Gastrocnemius medialis (tissue), 4 donors: ENCODE results near the gene PTGIS. TPM values are rescaled to one million over a fixed set of nuclear protein-coding genes. Genes with fewer than 3 reads are reported as not detected.
A peak's percentile ranks its signal among the peaks of the same experiment; 100 is the strongest.

ENCODE experiments used
- ATAC-seq, 2 donors: fragments of 150-250 bp; one replicate each; pipeline ENCODE4 v1.9.1; 2016
- DNase-seq, 2 donors: peaks; one replicate each; pipeline ENCODE4 v3.0.0-alpha.2; 2019
- H3K27ac ChIP-seq, 4 donors: fragments of 200-600 bp; sonication (generic); 1 replicate in 1 of 4; 2 replicates in 3 of 4; pipeline ENCODE4 v1.5.1; 2016 to 2018; ENCODE audit warnings: mild to moderate bottlenecking in 2 of 4, moderate library complexity in 1 of 4
- H3K27me3 ChIP-seq, 3 donors: fragments of 200-600 bp; sonication (generic) in 2 of 3; 1 replicate in 1 of 3; 2 replicates in 2 of 3; pipeline versions ENCODE4 v1.5.1 to v1.6.0; 2016 to 2019; ENCODE audit warnings: mild to moderate bottlenecking in 1 of 3, moderate library complexity in 1 of 3
- H3K36me3 ChIP-seq, 2 donors: fragments of 200-600 bp; sonication (generic) in 1 of 2; one replicate each; pipeline ENCODE4 v1.5.1; 2017 to 2018
- H3K4me1 ChIP-seq, 2 donors: fragments of 200-600 bp; sonication (generic) in 1 of 2; one replicate each; pipeline ENCODE4 v1.5.1; 2016 to 2017; ENCODE audit warnings: mild to moderate bottlenecking in 2 of 2
- H3K4me3 ChIP-seq, 4 donors: fragments of 200-600 bp; sonication (generic) in 3 of 4; 1 replicate in 1 of 4; 2 replicates in 3 of 4; pipeline ENCODE4 v1.5.1; 2016 to 2019; ENCODE audit warnings: mild to moderate bottlenecking in 2 of 4
- H3K9me3 ChIP-seq, 3 donors: fragments of 200-600 bp; sonication (generic) in 2 of 3; 1 replicate in 1 of 3; 2 replicates in 2 of 3; pipeline ENCODE4 v1.5.1; 2016 to 2019
- POLR2A ChIP-seq, 2 donors: fragments of 450-650 bp; IDR thresholded peaks; one replicate each; pipeline ENCODE4 v1.6.1; 2017; ENCODE audit warnings: antibody characterized with exemption in 2 of 2, mild to moderate bottlenecking in 2 of 2, moderate library complexity in 2 of 2
- in situ Hi-C, 4 donors: fragments of 200-750 bp; cut with MboI; loops; one replicate each; pipeline versions ENCODE4 v1.15.0 to v1.8.0; 2017; ENCODE audit warnings: low sequenced_read_pairs in 4 of 4
- intact Hi-C: fragments of 100-400 bp; cut with DNase I; formaldehyde crosslinking; loops from one replicate; pipeline ENCODE4 v1.15.1; 2023; ENCODE audit warnings: low total_unique reads
- total RNA-seq, 4 donors: library from RNA; depleted of rRNA; stranded (reverse); fragments of >200 nt; gene quantifications; one replicate each; pipeline versions ENCODE4 v1.1.0 to v1.2.3, GENCODE V29; 2016
- TF ChIP-seq, protein P1 (sequence below), 5 experiments: fragments of 450-650 bp in 3 of 5; fragments of 200-600 bp in 2 of 5; sonication (generic) in 2 of 5; IDR thresholded peaks in 4 of 5; conservative IDR thresholded peaks in 1 of 5; 1 replicate in 4 of 5; 2 replicates in 1 of 5; pipeline ENCODE4 v1.5.1; 2016 to 2019; ENCODE audit warnings: antibody characterized with exemption in 5 of 5, mild to moderate bottlenecking in 3 of 5, moderate library complexity in 3 of 5

Gene PTGIS
- total RNA-seq, 4 donors from 2014 or later: 4.5 to 13.1 (median 9.5) TPM

DNA sequence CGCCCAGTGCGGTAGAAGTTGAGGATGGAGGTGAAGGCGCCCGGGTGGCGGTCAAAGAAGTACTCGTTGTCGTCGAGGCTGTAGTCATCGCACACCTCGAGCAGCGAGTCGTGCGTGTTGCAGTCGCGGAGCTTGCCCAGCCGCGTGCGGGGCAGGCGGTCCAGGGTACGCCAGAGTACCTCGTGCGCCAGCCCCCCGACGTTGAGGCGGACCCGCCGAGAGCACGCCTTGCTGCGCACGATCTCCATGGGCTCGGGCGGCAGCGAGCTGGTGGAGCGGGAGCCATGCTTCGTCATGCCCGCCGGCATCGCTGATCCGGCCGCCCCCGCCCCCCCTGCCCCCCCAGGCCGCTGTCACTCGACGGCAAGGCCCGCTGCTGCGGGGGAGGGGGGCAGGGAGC lies 85.8 kb downstream of the PTGIS start:
- no peaks in the 10 kb centered on the region for H3K9me3 ChIP-seq
- H3K36me3 ChIP-seq: no peaks in the 10 kb centered on the region
- H3K4me1 ChIP-seq: peaks cover 5 to 40% of the 10 kb centered on the region in 2 donors
- peak overlapping the region in 1 of 4 donors; percentile 43 for H3K27ac ChIP-seq
- ATAC-seq (no peak), DNase-seq (no peak)
- no peaks in the 10 kb centered on the region for H3K27me3 ChIP-seq
- intact Hi-C loops: loop anchor here (1.0 to 5.0 kb wide), 2 partner anchors 60 to 97 kb away; no protein-coding TSS in a partner anchor
- TF ChIP-seq, protein P1, sequence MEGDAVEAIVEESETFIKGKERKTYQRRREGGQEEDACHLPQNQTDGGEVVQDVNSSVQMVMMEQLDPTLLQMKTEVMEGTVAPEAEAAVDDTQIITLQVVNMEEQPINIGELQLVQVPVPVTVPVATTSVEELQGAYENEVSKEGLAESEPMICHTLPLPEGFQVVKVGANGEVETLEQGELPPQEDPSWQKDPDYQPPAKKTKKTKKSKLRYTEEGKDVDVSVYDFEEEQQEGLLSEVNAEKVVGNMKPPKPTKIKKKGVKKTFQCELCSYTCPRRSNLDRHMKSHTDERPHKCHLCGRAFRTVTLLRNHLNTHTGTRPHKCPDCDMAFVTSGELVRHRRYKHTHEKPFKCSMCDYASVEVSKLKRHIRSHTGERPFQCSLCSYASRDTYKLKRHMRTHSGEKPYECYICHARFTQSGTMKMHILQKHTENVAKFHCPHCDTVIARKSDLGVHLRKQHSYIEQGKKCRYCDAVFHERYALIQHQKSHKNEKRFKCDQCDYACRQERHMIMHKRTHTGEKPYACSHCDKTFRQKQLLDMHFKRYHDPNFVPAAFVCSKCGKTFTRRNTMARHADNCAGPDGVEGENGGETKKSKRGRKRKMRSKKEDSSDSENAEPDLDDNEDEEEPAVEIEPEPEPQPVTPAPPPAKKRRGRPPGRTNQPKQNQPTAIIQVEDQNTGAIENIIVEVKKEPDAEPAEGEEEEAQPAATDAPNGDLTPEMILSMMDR (IDR thresholded peaks at IDR 0.05 in 4 of 5, conservative IDR thresholded peaks at IDR 0.05 in 1 of 5): no peak
- no peak for TF ChIP-seq POLR2A (IDR thresholded peaks at IDR 0.05)
- in situ Hi-C loops: loop anchor here in 2 of 4 donors (5.0 to 10.0 kb wide), 2 partner anchors 145 to 147 kb away; no protein-coding TSS in a partner anchor
- H3K4me3 ChIP-seq: peak overlapping the region in 3 of 4 donors; percentile 42 to 61 (median 61)

DNA sequence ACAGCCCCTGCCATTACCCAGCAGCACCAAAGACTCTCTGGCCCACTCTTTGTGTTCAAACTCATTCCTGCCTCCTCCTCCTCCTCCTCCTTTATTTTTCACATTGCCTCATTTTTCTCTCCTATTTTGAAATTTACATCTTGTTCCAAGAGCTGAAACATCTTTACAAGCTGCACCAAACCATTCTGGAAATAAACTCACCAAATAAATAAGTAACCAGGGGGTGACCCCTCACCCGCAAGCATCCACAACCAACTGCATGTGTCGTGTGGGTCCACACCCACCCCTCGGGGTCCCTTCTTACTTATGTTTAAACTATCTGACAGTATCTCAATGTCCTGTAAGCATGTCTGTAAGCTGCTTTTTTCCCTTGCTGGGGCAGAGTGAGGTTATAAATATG lies 86.8 kb downstream of the PTGIS start:
- peaks cover 5 to 40% of the 10 kb centered on the region in 2 donors for H3K4me1 ChIP-seq
- H3K36me3 ChIP-seq: no peaks in the 10 kb centered on the region
- peak overlapping the region in 2 of 4 donors; percentile 51 to 72 for H3K27ac ChIP-seq
- H3K9me3 ChIP-seq: no peaks in the 10 kb centered on the region
- TF ChIP-seq, protein P1 (IDR thresholded peaks at IDR 0.05 in 4 of 5, conservative IDR thresholded peaks at IDR 0.05 in 1 of 5): no peak
- TF ChIP-seq POLR2A (IDR thresholded peaks at IDR 0.05): no peak
- no peak overlapping the region for H3K4me3 ChIP-seq
- intact Hi-C loops: loop anchor here (5.0 kb wide), 1 partner anchor 59 kb away; no protein-coding TSS in a partner anchor
- no peak for ATAC-seq
- H3K27me3 ChIP-seq: no peaks in the 10 kb centered on the region
- in situ Hi-C loops: loop anchor here in 2 of 4 donors (5.0 to 10.0 kb wide), 2 partner anchors 144 to 146 kb away; no protein-coding TSS in a partner anchor
- no peak for DNase-seq

DNA sequence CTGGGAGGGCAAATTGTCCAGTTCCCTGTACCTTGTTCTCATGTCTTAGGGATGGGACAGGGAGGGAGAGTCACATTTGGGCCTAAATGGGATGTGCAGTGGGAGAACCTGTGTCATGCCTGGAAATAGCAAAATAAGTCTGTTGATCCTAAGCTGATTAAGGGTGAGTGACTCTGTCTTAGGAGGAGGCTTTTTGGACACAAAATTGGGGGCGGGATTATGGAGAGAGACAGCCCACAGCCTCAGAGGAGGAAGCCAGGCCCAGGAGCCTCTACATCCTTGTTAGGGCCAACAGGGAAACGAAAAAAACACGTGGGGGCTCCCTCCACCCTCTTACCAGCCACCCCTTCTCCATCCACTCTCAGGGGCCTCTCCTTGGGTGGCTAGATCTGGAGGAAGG lies 87.7 kb downstream of the PTGIS start:
- in situ Hi-C loops: loop anchor here in 2 of 4 donors (5.0 to 10.0 kb wide), 2 partner anchors 143 to 145 kb away; no protein-coding TSS in a partner anchor
- ATAC-seq (no peak), DNase-seq (no peak)
- H3K27ac ChIP-seq: peak overlapping the region in 2 of 4 donors; percentile 51 to 72
- H3K36me3 ChIP-seq: no peaks in the 10 kb centered on the region
- no peaks in the 10 kb centered on the region for H3K27me3 ChIP-seq
- H3K9me3 ChIP-seq: no peaks in the 10 kb centered on the region
- no peak for TF ChIP-seq POLR2A (IDR thresholded peaks at IDR 0.05)
- TF ChIP-seq, protein P1 (IDR thresholded peaks at IDR 0.05 in 4 of 5, conservative IDR thresholded peaks at IDR 0.05 in 1 of 5): no peak
- no peak overlapping the region for H3K4me3 ChIP-seq
- intact Hi-C loops: loop anchor here (5.0 kb wide), 1 partner anchor 58 kb away; no protein-coding TSS in a partner anchor
- peaks cover 5 to 40% of the 10 kb centered on the region in 2 donors for H3K4me1 ChIP-seq

DNA sequence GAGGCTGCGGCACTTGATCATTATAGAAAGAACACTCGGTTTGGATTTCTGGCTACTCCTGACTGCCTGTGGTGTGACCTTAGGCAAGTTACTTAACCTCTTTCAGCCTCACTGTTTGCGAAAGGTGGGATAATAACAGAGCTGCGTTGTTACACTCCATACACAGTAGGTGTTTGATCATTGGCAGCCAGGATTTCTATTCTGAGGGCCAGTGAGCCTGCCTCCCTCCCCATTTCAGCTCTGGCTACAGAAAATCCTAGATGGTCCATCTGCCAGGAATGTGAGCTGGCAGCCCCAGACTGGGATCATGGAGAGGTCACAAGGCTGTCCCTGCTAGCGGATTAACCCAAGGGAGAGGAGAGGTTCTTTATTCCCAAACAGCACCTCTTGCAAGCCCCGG lies 88.2 kb downstream of the PTGIS start:
- ATAC-seq: peak in 1 of 2 donors; percentile 20

More for the DNA sequence above, 88.2 kb downstream of the PTGIS start:
- no peak overlapping the region for H3K4me3 ChIP-seq
- in situ Hi-C loops (loop anchor here in 2 of 4 donors (5.0 to 10.0 kb wide), 2 partner anchors 142 to 145 kb away; no protein-coding TSS in a partner anchor), intact Hi-C loops (loop anchor here (5.0 kb wide), 1 partner anchor 57 kb away; no protein-coding TSS in a partner anchor)
- no peaks in the 10 kb centered on the region for H3K9me3 ChIP-seq
- DNase-seq: no peak
- peaks cover 5 to 41% of the 10 kb centered on the region in 2 donors for H3K4me1 ChIP-seq
- H3K36me3 ChIP-seq: no peaks in the 10 kb centered on the region
- no peaks in the 10 kb centered on the region for H3K27me3 ChIP-seq
- TF ChIP-seq, protein P1 (IDR thresholded peaks at IDR 0.05 in 4 of 5, conservative IDR thresholded peaks at IDR 0.05 in 1 of 5): no peak
- TF ChIP-seq POLR2A (IDR thresholded peaks at IDR 0.05): no peak
- peak overlapping the region in 2 of 4 donors; percentile 51 to 72 for H3K27ac ChIP-seq
